ENCODE measurements around the gene COL9A2.
A peak's percentile ranks its signal among the peaks of the same experiment; 100 is the strongest.

The COL9A2 gene

DNA sequence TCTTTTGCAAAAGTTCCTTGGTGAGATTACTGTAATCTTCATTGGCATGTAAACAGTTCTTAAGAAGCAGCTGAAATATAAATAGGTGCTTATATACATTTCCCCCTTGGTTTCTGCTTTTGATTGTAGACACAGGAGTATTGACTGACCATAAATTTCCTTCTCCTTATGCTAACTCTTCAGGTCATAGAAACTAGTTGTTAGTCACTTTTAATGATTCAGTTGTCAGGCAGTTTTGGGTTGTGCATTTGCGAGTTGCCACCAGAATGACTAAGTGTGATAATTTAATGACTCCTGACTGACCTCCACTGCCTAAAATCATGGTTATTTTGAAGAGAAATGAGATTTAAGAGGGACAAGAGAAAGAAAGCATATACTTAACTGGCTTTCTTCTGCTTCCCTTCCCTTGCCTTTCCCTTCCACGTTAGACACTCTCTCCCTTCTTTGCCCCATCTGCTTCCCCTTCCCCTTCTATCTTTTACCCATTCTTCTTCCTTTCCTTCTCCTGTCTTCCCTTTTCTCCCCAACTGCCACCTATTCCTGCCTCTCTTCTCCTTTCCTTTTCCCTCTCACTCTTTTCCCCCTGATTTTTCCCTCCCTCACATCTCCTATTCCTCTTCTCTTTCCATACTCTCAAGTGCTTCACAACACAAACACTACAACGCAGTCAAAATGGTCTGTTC lies 46.8 kb downstream of the COL9A2 start:
- H3K9ac ChIP-seq (ENCODE audit: low read depth, low read length): no peak overlapping the region
- H3K4me1 ChIP-seq (ENCODE audit: insufficient read depth, low read length): no peaks in the 10 kb centered on the region
- no peaks in the 10 kb centered on the region for H3K9me3 ChIP-seq (ENCODE audit: control insufficient read depth, insufficient read depth, low read length)
- H3K36me3 ChIP-seq (ENCODE audit: insufficient read depth, low read length): peaks cover 19% of the 10 kb centered on the region

DNA sequence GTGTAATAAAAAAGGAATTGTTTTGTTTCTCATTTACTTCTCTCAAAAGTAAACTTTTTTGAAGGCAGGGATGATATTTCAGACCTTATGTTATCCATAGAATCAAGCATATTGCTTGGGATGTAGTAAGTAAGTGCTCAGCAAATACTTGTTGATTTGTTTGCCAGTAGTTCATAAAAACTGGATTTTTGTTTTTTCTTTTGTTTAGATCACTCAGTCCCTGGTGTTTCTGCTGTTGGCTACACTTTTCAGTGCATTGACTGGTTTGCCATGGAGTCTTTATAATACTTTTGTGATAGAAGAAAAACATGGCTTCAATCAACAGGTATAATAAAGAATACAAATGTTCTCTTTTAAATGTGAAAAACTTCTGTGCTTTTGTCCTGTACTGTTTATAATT lies 48.9 kb downstream of the COL9A2 start:
- Histone ChIP-seq H3K9me3 (ENCODE audit: control insufficient read depth, insufficient read depth, low read length) (no peaks in the 10 kb centered on the region), H3K4me1 (ENCODE audit: insufficient read depth, low read length) (no peaks in the 10 kb centered on the region), H3K36me3 (ENCODE audit: insufficient read depth, low read length) (peaks cover 15% of the 10 kb centered on the region), H3K9ac (ENCODE audit: low read depth, low read length) (no peak overlapping the region)

DNA sequence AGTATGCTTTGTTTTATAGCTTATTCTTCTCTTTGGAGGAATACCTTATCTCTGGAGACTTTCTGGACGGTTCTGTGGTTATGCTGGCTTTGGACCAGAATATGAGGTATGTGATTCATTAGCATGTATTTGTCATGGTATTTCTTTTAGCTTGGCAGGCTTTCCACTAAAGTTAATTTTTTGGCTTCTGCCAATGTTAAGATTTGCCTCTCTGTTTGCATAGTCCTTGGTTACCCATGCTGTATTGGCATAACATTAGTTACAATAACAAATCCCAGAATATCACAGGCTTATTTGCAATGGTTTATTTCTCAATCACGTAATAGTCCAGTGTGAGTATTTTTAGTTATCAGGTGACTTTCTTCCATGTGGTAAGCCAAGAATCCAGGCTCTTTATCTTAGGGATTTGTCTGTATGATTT lies 49.3 kb downstream of the COL9A2 start:
- Histone ChIP-seq H3K9me3 (ENCODE audit: control insufficient read depth, insufficient read depth, low read length) (no peaks in the 10 kb centered on the region), H3K36me3 (ENCODE audit: insufficient read depth, low read length) (peaks cover 17% of the 10 kb centered on the region), H3K9ac (ENCODE audit: low read depth, low read length) (no peak overlapping the region), H3K4me1 (ENCODE audit: insufficient read depth, low read length) (no peaks in the 10 kb centered on the region)

DNA sequence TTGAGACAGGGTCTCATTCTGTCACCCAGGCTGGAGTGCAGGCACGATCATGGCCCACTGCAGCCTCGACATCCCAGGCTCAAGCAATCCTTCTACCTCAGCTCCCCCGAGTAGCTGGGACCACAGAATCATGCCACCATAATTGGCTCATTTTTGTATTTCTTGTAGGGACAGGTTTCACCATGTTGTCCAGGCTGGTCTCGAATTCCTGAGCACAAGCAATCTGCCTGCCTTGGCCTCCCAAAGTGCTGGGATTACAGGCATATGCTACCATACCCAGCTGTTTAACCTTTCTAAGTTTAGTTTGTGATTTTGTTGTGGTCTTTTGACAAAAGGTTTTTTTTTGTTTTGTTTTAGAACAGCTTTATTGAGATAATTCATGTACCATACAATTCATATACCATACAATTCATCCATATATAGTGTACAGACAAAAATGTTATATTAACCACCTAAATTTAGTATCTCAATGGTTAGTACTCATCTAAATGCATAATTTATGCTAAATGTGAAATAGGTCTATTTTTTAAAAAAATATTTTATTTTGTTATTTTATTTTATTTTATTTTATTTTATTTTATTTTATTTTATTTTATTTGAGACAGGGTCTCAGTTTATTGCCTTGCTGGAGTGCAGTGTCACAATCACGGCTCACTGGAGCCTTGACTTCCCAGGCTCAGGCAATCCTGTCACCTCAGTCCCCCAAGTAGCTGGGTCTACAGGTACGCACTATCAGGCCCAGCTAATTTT lies 50.1 kb downstream of the COL9A2 start:
- Histone ChIP-seq H3K9me3 (ENCODE audit: control insufficient read depth, insufficient read depth, low read length) (no peaks in the 10 kb centered on the region), H3K36me3 (ENCODE audit: insufficient read depth, low read length) (peaks cover 15% of the 10 kb centered on the region), H3K9ac (ENCODE audit: low read depth, low read length) (no peak overlapping the region), H3K4me1 (ENCODE audit: insufficient read depth, low read length) (no peaks in the 10 kb centered on the region)

DNA sequence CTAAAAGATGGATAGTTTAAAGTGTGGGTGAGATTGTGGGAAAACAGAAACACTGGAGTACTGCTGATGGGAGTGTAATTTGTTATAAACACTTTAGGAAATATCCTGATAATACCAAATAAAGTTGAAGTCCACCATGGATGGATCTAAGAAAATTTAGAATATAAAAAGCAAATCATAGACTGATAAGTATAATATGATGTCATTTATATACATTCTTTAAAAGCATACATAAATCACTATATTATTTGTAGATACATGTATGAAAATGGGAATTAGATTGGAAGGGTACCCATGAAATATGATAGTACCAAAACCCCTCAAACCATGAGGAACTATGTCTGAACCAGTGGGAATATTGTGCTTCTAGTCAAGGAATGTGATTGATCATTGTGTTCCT lies 51.2 kb downstream of the COL9A2 start:
- H3K4me1 ChIP-seq (ENCODE audit: insufficient read depth, low read length): no peaks in the 10 kb centered on the region
- no peaks in the 10 kb centered on the region for H3K9me3 ChIP-seq (ENCODE audit: control insufficient read depth, insufficient read depth, low read length)
- H3K9ac ChIP-seq (ENCODE audit: low read depth, low read length): no peak overlapping the region
- peaks cover 20% of the 10 kb centered on the region for H3K36me3 ChIP-seq (ENCODE audit: insufficient read depth, low read length)

DNA sequence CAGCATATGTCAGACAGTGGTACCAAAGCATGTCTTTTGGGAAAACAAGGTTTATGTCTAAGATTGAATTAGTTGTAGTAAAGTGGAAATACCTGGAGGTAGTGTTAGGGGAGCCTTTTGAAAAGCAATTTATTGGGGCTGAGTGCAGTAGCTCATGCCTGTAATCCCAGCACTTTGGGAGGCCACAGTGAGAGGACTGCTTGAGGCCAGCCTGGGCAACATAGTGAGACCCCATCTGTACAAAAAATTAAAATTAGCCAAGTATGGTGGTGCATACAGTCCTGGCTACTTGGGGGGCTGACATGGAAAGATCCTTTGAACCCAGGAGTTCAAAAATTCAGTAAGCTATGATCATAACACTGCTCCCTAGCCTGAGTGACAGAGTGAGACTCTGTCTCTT lies 51.8 kb downstream of the COL9A2 start:
- no peak overlapping the region for H3K9ac ChIP-seq (ENCODE audit: low read depth, low read length)
- peaks cover 20% of the 10 kb centered on the region for H3K36me3 ChIP-seq (ENCODE audit: insufficient read depth, low read length)
- no peaks in the 10 kb centered on the region for H3K4me1 ChIP-seq (ENCODE audit: insufficient read depth, low read length)
- no peaks in the 10 kb centered on the region for H3K9me3 ChIP-seq (ENCODE audit: control insufficient read depth, insufficient read depth, low read length)

DNA sequence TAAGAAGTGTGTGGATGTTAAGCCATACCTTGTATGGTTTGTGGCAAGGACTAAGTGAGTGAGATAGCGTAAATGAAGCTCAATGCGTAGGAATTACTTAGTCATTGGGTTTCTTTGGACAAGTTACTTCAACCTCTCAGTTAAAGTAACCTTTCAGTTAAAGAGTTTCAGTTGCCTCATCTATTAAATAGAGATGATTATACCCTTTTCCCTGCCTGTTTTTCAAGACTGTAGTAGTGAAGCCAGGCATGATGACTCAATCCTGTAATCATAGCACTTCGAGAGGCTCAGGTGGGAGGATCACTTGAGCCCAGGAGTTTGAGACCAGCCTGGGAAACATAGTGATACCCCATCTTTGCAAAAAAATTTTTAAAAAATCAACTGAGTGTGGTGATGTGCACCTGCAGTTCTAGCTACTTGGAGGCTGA lies 52.7 kb downstream of the COL9A2 start:
- Histone ChIP-seq H3K9me3 (ENCODE audit: control insufficient read depth, insufficient read depth, low read length) (no peaks in the 10 kb centered on the region), H3K9ac (ENCODE audit: low read depth, low read length) (no peak overlapping the region), H3K4me1 (ENCODE audit: insufficient read depth, low read length) (no peaks in the 10 kb centered on the region), H3K36me3 (ENCODE audit: insufficient read depth, low read length) (peaks cover 24% of the 10 kb centered on the region)

DNA sequence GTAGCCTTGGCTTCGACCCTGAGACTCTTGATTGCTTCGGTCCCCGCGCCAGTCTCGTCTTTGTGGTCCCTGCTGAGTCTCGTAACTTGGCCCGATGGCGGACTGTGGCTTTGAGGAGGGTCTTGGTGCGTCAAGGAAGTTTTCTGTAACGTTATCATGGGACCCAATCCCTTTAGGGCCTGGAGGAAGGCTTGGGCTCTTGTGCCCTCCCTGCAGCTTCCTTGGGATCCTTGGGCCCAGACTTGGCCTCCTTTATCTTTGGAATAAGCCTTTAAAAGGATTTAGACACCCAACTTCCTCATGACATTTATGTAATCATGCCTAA lies 58.7 kb downstream of the COL9A2 start:
- Histone ChIP-seq H3K9ac (ENCODE audit: low read depth, low read length) (peak overlapping the region; percentile 89), H3K9me3 (ENCODE audit: control insufficient read depth, insufficient read depth, low read length) (no peaks in the 10 kb centered on the region), H3K36me3 (ENCODE audit: insufficient read depth, low read length) (peaks cover 19% of the 10 kb centered on the region), H3K4me1 (ENCODE audit: insufficient read depth, low read length) (peaks cover 3% of the 10 kb centered on the region)

DNA sequence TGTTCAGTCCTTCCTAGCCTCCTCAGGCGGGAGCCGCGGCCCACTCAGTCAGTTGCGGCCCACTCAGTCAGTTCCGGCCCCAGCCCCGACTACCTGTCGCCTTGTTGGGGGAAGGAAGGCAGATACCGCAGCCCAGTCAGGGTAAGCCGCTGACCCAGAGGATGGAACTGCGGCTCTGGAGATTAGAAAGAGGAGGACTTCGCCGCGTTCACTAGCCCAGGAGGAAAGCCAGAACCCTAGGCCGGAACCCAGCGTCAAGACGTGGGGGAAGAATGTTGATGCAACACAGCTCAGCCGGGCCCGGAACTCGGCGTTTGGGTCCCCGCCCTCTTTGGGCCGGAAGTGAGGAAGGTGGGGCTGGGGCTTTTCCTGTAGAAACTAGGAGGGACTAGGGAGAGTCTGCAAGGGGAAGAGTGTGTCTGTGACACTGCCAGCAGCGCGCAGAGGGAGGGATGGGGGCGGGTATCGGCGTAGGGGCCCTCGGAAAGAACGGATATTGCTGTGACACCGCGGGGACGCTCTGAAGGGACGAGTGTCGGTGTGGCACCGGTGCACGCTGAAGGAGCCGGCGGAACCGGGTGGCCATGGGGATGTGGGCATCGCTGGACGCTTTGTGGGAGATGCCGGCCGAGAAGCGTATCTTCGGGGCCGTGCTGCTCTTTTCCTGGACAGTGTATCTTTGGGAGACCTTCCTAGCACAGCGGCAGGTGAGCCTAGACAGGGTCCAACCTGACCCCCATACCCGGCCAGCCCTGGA lies 59.2 kb downstream of the COL9A2 start, which contains the start of gene ZMPSTE24:
Gene ZMPSTE24, plus strand, starts transcription at position 549 of the 757 bp plus-strand sequence. Its CDS starts 36 bp downstream, at position 585.
- Histone ChIP-seq H3K9me3 (ENCODE audit: control insufficient read depth, insufficient read depth, low read length) (no peaks in the 10 kb centered on the region), H3K9ac (ENCODE audit: low read depth, low read length) (peak within 1 kb of the TSS; percentile 89), H3K4me1 (ENCODE audit: insufficient read depth, low read length) (peaks cover 3% of the 10 kb centered on the region), H3K36me3 (ENCODE audit: insufficient read depth, low read length) (peaks cover 18% of the 10 kb centered on the region)

DNA sequence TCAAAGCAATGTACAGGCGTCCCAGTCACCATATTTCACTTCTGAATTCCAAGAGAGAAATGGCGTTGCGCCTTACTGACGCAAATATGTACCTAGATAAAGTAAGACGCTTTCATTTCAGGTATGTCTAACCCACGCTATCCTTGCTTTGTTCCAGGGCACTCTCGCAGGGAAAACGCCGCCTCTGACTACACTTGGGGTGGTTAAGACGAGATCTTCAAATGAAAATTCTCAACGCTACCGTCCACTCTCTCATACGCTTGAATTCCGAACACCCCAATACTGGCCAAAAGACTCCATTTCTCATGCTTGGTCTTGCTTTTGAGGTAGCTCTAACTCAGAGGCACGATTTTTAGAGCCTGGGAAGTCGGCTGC lies 59.8 kb downstream of the COL9A2 start:
- Histone ChIP-seq H3K4me1 (ENCODE audit: insufficient read depth, low read length) (peaks cover 3% of the 10 kb centered on the region), H3K9me3 (ENCODE audit: control insufficient read depth, insufficient read depth, low read length) (no peaks in the 10 kb centered on the region), H3K9ac (ENCODE audit: low read depth, low read length) (peak overlapping the region; percentile 89), H3K36me3 (ENCODE audit: insufficient read depth, low read length) (peaks cover 15% of the 10 kb centered on the region)

DNA sequence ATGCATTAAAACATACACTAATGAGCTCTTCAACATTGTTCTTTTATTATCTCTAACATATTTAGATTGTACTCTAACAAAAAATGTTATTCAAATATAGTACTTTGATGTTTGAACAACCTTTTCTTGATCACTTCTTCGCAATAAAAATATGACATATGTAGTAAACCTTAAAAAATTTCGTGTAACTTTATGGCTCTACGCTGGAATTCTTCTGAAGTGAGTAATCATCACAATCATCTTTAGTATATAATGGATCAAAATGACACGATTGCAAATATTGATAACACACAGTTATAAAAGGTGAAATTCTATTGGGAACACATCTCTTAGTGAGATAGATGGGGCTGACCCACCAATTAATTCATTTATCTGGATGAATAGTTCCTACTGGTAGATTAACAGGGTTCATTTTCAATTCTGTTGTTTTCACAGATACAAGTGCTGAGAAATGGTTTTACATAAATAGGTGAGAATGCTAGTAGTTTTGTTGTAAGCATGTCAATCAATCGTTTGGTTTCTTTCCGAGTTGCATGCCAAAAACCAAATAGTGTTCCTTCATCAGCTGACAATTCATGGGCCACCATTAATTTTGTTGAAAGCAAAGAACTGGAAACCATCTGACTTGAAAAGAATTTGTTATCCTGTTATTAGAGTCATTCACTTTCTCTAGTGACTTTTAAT lies 60.5 kb downstream of the COL9A2 start:
- H3K9me3 ChIP-seq (ENCODE audit: control insufficient read depth, insufficient read depth, low read length): no peaks in the 10 kb centered on the region
- peak overlapping the region; percentile 89 for H3K9ac ChIP-seq (ENCODE audit: low read depth, low read length)
- H3K36me3 ChIP-seq (ENCODE audit: insufficient read depth, low read length): peaks cover 15% of the 10 kb centered on the region
- peaks cover 3% of the 10 kb centered on the region for H3K4me1 ChIP-seq (ENCODE audit: insufficient read depth, low read length)

DNA sequence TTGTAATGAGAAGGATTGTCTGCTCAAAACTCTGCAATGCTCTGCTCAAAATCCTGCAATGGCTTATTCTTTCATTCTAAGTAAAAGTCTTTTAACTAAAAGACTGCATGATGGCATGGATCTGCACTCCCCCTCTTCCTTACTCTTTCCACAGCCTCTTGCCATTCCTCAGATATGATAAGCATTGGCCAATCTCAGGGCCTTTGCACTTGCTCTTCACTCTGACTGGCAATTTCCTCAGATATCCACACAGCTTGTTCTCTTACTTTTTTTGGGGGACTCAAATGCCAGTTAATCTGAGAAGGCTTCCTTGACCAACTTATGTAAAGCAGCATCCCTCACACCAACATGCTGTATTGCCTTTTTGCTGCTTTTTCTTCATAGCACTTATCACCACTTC lies 61.9 kb downstream of the COL9A2 start:
- Histone ChIP-seq H3K36me3 (ENCODE audit: insufficient read depth, low read length) (peaks cover 4% of the 10 kb centered on the region), H3K9ac (ENCODE audit: low read depth, low read length) (no peak overlapping the region), H3K9me3 (ENCODE audit: control insufficient read depth, insufficient read depth, low read length) (no peaks in the 10 kb centered on the region), H3K4me1 (ENCODE audit: insufficient read depth, low read length) (peaks cover 3% of the 10 kb centered on the region)

DNA sequence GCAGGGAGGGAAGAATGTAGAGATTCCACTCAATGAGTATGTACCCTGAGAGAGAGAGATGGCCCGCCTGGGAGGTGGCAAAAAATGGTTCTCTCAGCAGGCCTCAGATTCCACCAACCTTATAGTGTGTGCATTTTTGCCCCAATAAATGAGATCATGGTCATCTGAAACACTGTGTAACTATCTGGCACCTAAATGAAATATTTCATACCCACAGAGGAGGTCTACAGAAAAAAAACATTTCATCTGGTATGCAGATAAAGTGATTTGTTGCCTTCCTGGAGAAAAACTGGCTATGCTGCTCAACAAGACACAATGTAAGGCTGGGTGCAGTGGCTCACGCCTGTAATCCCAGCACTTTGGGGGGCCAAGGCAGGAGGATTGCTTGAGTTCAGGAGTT lies 64.5 kb downstream of the COL9A2 start:
- H3K9ac ChIP-seq (ENCODE audit: low read depth, low read length): no peak overlapping the region
- H3K36me3 ChIP-seq (ENCODE audit: insufficient read depth, low read length): no peaks in the 10 kb centered on the region
- H3K9me3 ChIP-seq (ENCODE audit: control insufficient read depth, insufficient read depth, low read length): no peaks in the 10 kb centered on the region
- H3K4me1 ChIP-seq (ENCODE audit: insufficient read depth, low read length): peaks cover 3% of the 10 kb centered on the region

DNA sequence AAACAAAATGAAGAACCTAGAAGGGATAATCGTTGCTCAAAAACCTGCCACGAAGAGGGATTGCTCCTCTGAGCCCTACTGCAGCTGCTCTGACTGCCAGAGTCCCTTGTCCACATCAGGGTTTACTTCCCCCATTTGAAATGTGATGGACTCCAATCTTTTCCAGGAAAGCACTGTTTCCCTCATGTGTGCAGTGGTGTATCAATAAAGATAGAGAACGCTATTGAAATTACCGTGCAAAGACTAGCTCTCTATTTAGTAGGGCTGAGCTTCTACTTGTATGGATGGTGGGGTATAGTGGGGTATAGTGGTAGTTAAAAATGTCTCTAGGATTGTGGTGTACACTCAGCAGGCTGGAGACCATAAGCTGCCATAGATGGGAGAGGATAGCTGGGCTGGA lies 65.6 kb downstream of the COL9A2 start:
- Histone ChIP-seq H3K4me1 (ENCODE audit: insufficient read depth, low read length) (no peaks in the 10 kb centered on the region), H3K36me3 (ENCODE audit: insufficient read depth, low read length) (no peaks in the 10 kb centered on the region), H3K9ac (ENCODE audit: low read depth, low read length) (no peak overlapping the region), H3K9me3 (ENCODE audit: control insufficient read depth, insufficient read depth, low read length) (no peaks in the 10 kb centered on the region)

Measured in ES-I3 (cell line).